Nephron progenitor cell (in vitro differentiated cells): ENCODE data around the gene FBXO11.

ENCODE experiments used
- DNase-seq: peaks from one replicate; pipeline ENCODE4 v3.0.0; 2021
- H3K27ac Mint-ChIP-seq: 2 replicates; pipeline ENCODE4 v1.8.0; 2021; ENCODE audit warnings: mild to moderate bottlenecking, moderate library complexity, mixed read lengths
- H3K27me3 Mint-ChIP-seq: 2 replicates; pipeline ENCODE4 v1.8.0; 2021; ENCODE audit warnings: mild to moderate bottlenecking, low read depth, mixed read lengths; ENCODE audit not compliant: poor library complexity
- H3K36me3 Mint-ChIP-seq: 2 replicates; pipeline ENCODE4 v1.8.0; 2021; ENCODE audit warnings: low read depth, mixed read lengths
- H3K4me1 Mint-ChIP-seq: 2 replicates; pipeline ENCODE4 v1.8.0; 2021; ENCODE audit warnings: mixed read lengths
- H3K4me3 Mint-ChIP-seq: 2 replicates; pipeline ENCODE4 v1.8.0; 2021; ENCODE audit warnings: mild to moderate bottlenecking, moderate library complexity, mixed read lengths
- H3K9me3 Mint-ChIP-seq: 2 replicates; pipeline ENCODE4 v1.8.0; 2021; ENCODE audit warnings: mild to moderate bottlenecking, moderate library complexity, mixed read lengths
- TF ChIP-seq, protein P1 (sequence below): fragments of 200-600 bp; sonication (generic); IDR thresholded peaks from 2 replicates; pipeline ENCODE4 v1.5.0; 2021; ENCODE audit warnings: antibody characterized with exemption

The FBXO11 gene

GRCh38 chr2:47782381-47782670 is 124.0 kb downstream of the FBXO11 start:
- Mint-ChIP-seq H3K36me3 (peaks cover 26% of the 10 kb centered on the region), H3K9me3 (peaks cover 17% of the 10 kb centered on the region), H3K4me1 (peaks cover 38% of the 10 kb centered on the region), H3K4me3 (peak overlapping the region; percentile 77), H3K27me3 (no peaks in the 10 kb centered on the region), H3K27ac (no peak overlapping the region)
- TF ChIP-seq, protein P1, sequence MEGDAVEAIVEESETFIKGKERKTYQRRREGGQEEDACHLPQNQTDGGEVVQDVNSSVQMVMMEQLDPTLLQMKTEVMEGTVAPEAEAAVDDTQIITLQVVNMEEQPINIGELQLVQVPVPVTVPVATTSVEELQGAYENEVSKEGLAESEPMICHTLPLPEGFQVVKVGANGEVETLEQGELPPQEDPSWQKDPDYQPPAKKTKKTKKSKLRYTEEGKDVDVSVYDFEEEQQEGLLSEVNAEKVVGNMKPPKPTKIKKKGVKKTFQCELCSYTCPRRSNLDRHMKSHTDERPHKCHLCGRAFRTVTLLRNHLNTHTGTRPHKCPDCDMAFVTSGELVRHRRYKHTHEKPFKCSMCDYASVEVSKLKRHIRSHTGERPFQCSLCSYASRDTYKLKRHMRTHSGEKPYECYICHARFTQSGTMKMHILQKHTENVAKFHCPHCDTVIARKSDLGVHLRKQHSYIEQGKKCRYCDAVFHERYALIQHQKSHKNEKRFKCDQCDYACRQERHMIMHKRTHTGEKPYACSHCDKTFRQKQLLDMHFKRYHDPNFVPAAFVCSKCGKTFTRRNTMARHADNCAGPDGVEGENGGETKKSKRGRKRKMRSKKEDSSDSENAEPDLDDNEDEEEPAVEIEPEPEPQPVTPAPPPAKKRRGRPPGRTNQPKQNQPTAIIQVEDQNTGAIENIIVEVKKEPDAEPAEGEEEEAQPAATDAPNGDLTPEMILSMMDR, result no peak
- no peak for DNase-seq

DNA sequence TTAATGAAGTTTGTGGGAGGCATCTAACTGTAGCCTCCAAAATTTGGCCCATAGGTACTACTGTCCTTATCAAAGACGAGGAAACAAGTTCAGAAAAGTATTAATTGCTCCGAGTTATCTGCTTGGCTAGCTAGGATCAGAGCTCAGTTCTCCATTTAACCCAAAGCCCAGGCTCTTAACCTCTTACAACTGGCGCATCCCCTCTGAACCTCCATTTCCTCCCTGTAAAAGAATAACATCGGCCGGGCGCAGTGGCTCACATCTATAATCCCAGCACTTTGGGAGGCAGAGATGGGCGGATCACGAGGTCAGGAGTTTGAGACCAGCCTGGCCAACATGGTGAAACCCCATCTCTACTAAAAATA is 126.9 kb downstream of the FBXO11 start:
- no peaks in the 10 kb centered on the region for H3K27me3 Mint-ChIP-seq
- peaks cover 32% of the 10 kb centered on the region for H3K4me1 Mint-ChIP-seq
- no peak for DNase-seq
- H3K9me3 Mint-ChIP-seq, result no peaks in the 10 kb centered on the region
- TF ChIP-seq, protein P1, result no peak
- H3K36me3 Mint-ChIP-seq, result no peaks in the 10 kb centered on the region
- no peak overlapping the region for H3K4me3 Mint-ChIP-seq
- no peak overlapping the region for H3K27ac Mint-ChIP-seq

- Mint-ChIP-seq H3K27ac (no peak overlapping the region), H3K9me3 (no peaks in the 10 kb centered on the region), H3K27me3 (no peaks in the 10 kb centered on the region), H3K4me3 (no peak overlapping the region), H3K4me1 (peaks cover 28% of the 10 kb centered on the region), H3K36me3 (no peaks in the 10 kb centered on the region)
- TF ChIP-seq, protein P1, result no peak
- DNase-seq, result no peak
Observed at GRCh38 chr2:47778698-47779425, 127.4 kb downstream of the FBXO11 start.

- no peak for DNase-seq
- no peaks in the 10 kb centered on the region for H3K9me3 Mint-ChIP-seq
- no peaks in the 10 kb centered on the region for H3K36me3 Mint-ChIP-seq
- peaks cover 33% of the 10 kb centered on the region for H3K4me1 Mint-ChIP-seq
- H3K4me3 Mint-ChIP-seq, result no peak overlapping the region
- TF ChIP-seq, protein P1, result no peak
- H3K27me3 Mint-ChIP-seq, result peaks cover 10% of the 10 kb centered on the region
- H3K27ac Mint-ChIP-seq, result no peak overlapping the region
Observed at GRCh38 chr2:47777277-47777937, 128.9 kb downstream of the FBXO11 start.

- Mint-ChIP-seq H3K4me1 (peaks cover 33% of the 10 kb centered on the region), H3K27me3 (peaks cover 14% of the 10 kb centered on the region), H3K9me3 (peaks cover 9% of the 10 kb centered on the region), H3K27ac (no peak overlapping the region), H3K36me3 (no peaks in the 10 kb centered on the region), H3K4me3 (no peak overlapping the region)
- TF ChIP-seq, protein P1, result no peak
- DNase-seq, result no peak
Observed at GRCh38 chr2:47774567-47774966, 131.7 kb downstream of the FBXO11 start.

DNA sequence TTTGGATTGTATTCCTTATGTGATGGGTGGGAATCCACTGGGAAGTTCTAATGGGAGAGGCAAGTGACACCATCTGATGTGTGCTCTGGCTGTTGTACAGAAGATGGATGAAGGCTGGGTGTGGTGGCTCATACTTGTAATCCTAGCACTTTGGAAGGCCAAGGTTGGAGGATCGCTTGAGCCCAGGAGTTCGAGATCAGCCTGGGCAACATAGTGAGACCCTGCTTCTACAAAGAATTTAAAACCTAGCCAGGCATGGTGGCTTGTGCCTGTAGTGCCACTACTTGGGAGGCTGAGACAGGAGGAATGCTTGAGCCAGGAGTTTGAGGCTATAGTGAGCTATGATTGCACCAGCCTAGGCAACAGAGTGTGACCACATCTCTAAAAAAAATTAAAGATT is 134.0 kb downstream of the FBXO11 start:
- Mint-ChIP-seq H3K4me1 (peaks cover 15% of the 10 kb centered on the region), H3K27ac (no peak overlapping the region), H3K27me3 (peaks cover 14% of the 10 kb centered on the region), H3K36me3 (no peaks in the 10 kb centered on the region), H3K9me3 (peaks cover 9% of the 10 kb centered on the region), H3K4me3 (no peak overlapping the region)
- TF ChIP-seq, protein P1, result no peak
- no peak for DNase-seq
